T-cell (primary cell): Measurements from ENCODE around the gene NFKBIZ. TPM values are rescaled to one million over a fixed set of nuclear protein-coding genes. Genes with fewer than 3 reads are reported as not detected.

ENCODE experiments used
- ATAC-seq, 4 experiments: fragments of 200-7000 bp in 3 of 4; fragments of 150-1000 bp in 1 of 4; cut with Tn5 transposase; replicated peaks in 1 of 4; 1 replicate in 3 of 4; 2 replicates in 1 of 4; pipeline ENCODE4 v1.10.0; 2021; ENCODE audit warnings: moderate library complexity in 3 of 4, mild to moderate bottlenecking in 2 of 4, moderate number of reproducible peaks in 1 of 4
- CTCF ChIA-PET, 2 donors: fragments of 300-600 bp; sonication (Branson Sonifier 250); formaldehyde crosslinking; loops; one replicate each; lab custom pipeline; 2022; ENCODE audit warnings: antibody characterized with exemption in 2 of 2; lab: Charles Lee
- POLR2A ChIA-PET, 2 donors: fragments of 300-600 bp; sonication (Branson Sonifier 250); formaldehyde crosslinking; loops; one replicate each; lab custom pipeline; 2022; ENCODE audit warnings: antibody characterized with exemption in 2 of 2; lab: Charles Lee
- DNase-seq, 35 experiments: peaks; one replicate each; pipeline versions ENCODE4 v3.0.0 to v3.0.0-alpha.2; 2013 to 2023
- H3K27ac ChIP-seq: one replicate; pipeline ENCODE4 v1.5.1; 2013; ENCODE audit warnings: low read length
- H3K27me3 ChIP-seq, 2 experiments: replicated peaks in 1 of 2; 1 replicate in 1 of 2; 2 replicates in 1 of 2; pipeline versions ENCODE4 v1.6.1 to v1.7.0; 2013; ENCODE audit warnings: low read length in 1 of 2, mixed read lengths in 1 of 2; ENCODE audit not compliant: control insufficient read depth in 2 of 2, insufficient read depth in 2 of 2; ENCODE audit errors: extremely low read depth in 1 of 2
- H3K36me3 ChIP-seq, 2 donors: 1 replicate in 1 of 2; 2 replicates in 1 of 2; pipeline versions ENCODE4 v1.6.1 to v1.7.0; 2013; ENCODE audit warnings: low read length in 1 of 2; ENCODE audit not compliant: control insufficient read depth in 2 of 2, insufficient read depth in 1 of 2; ENCODE audit errors: extremely low read depth in 1 of 2
- H3K4me1 ChIP-seq, 2 experiments: 1 replicate in 1 of 2; 2 replicates in 1 of 2; pipeline versions ENCODE4 v1.6.1 to v1.7.0; 2013; ENCODE audit warnings: low read length in 2 of 2, mixed read lengths in 1 of 2; ENCODE audit not compliant: insufficient read depth in 2 of 2, control insufficient read depth in 1 of 2; ENCODE audit errors: extremely low read depth in 1 of 2
- H3K4me3 ChIP-seq, 2 donors: 1 replicate in 1 of 2; 2 replicates in 1 of 2; pipeline versions ENCODE4 v1.5.1 to v1.7.0; 2013; ENCODE audit warnings: mild to moderate bottlenecking in 2 of 2, low read length in 1 of 2, moderate library complexity in 1 of 2; ENCODE audit not compliant: control insufficient read depth in 1 of 2; ENCODE audit errors: extremely low read depth in 1 of 2
- H3K9me3 ChIP-seq: 2 replicates; pipeline ENCODE4 v1.7.0; 2013
- H3K27ac Mint-ChIP-seq, 2 donors: one replicate each; pipeline ENCODE4 v1.8.0; 2020 to 2021; ENCODE audit warnings: mild to moderate bottlenecking in 2 of 2, mixed read lengths in 2 of 2
- H3K27me3 Mint-ChIP-seq, 2 donors: one replicate each; pipeline ENCODE4 v1.8.0; 2021 to 2022; ENCODE audit warnings: mixed read lengths in 2 of 2
- H3K36me3 Mint-ChIP-seq: one replicate; pipeline ENCODE4 v1.8.0; 2021; ENCODE audit warnings: mixed read lengths
- H3K4me1 Mint-ChIP-seq, 3 donors: one replicate each; pipeline ENCODE4 v1.8.0; 2020 to 2022; ENCODE audit warnings: mixed read lengths in 3 of 3, mild to moderate bottlenecking in 1 of 3
- H3K4me3 Mint-ChIP-seq, 3 donors: one replicate each; pipeline ENCODE4 v1.8.0; 2020 to 2022; ENCODE audit warnings: mild to moderate bottlenecking in 3 of 3, mixed read lengths in 3 of 3, moderate library complexity in 3 of 3
- H3K9me3 Mint-ChIP-seq, 3 donors: one replicate each; pipeline ENCODE4 v1.8.0; 2020 to 2022; ENCODE audit warnings: mixed read lengths in 3 of 3
- WGBS: methylation state at CpG from one replicate; pipeline ENCODE4 v1.1.5; 2013; ENCODE audit warnings: missing lambda C conversion rate; ENCODE audit not compliant: insufficient coverage; 5-methylcytosine and 5-hydroxymethylcytosine counted together
- total RNA-seq, 35 experiments: library from RNA in 6 of 35; stranded (reverse) in 6 of 35; fragments of 120-200 nt in 1 of 35; gene quantifications; one replicate each; pipeline versions ENCODE4 v1.2.1 to v1.2.4 and lab custom pipeline; 2013 to 2026

Gene NFKBIZ
- total RNA-seq, 5 donors from 2014 or later (not counting 1 experiment from before 2014, with no cell fraction given) = 130 to 720 (median 132) TPM

DNA sequence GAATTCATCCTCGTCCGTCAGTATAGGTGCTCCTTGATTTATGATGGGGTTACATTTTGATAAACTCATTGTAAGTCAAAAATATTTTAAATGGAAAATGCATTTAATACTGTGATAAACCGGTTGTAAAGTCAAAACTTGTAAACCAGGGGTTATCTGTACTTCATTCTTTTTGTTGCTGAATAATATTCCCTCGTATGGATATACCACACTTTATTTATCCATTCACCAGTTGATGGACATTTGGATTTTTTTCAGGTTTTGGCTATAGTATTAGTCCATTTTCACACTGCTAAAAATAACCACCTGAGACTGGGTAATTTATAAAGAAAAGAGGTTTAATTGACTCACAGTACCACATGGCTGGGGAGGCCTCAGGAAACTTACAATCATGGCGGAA, 47.7 kb downstream of the NFKBIZ start:
- H3K4me3 ChIP-seq = no peak overlapping the region
- H3K4me1 Mint-ChIP-seq = peaks cover 2 to 9% (median 2%) of the 10 kb centered on the region in 3 donors
- no peaks in the 10 kb centered on the region for H3K36me3 ChIP-seq
- peaks cover 0 to 2% (median 0%) of the 10 kb centered on the region in 3 donors for H3K9me3 Mint-ChIP-seq
- WGBS = no CpG with 5 or more reads among the region's 5 CpGs
- H3K27me3 ChIP-seq = no peaks in the 10 kb centered on the region
- ATAC-seq (no peak), DNase-seq (no peak)
- H3K4me1 ChIP-seq = peaks cover 0 to 2% of the 10 kb centered on the region in 2 experiments
- H3K27ac Mint-ChIP-seq = no peak overlapping the region
- CTCF ChIA-PET = no interaction called here
- no peaks in the 10 kb centered on the region for H3K9me3 ChIP-seq
- H3K36me3 Mint-ChIP-seq = no peaks in the 10 kb centered on the region
- no peaks in the 10 kb centered on the region for H3K27me3 Mint-ChIP-seq
- POLR2A ChIA-PET = no interaction called here
- H3K4me3 Mint-ChIP-seq = no peak overlapping the region
- no peak overlapping the region for H3K27ac ChIP-seq

DNA sequence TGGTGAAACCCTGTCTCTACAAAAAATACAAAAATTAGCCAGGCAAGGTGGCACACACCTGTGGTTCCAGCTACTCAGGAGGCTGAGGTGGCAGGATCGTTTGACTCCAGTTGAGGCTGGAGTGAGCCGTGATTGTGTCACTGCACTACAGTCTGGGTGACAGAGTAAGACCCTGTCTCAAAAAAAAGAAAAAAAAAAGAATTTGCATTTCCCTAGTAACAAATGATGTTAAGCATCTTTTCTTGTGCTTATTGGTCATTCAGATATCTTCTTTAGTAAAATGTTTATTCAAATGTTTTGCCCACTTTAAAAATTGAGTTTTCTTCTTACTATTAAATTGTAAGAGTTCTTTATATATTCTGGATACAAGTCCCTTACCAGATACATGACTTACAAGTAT, 48.7 kb downstream of the NFKBIZ start:
- H3K27ac Mint-ChIP-seq = no peak overlapping the region
- 93% methylated on average over 2 of the region's 2 CpGs for WGBS
- H3K36me3 Mint-ChIP-seq = no peaks in the 10 kb centered on the region
- H3K36me3 ChIP-seq = no peaks in the 10 kb centered on the region
- H3K4me1 Mint-ChIP-seq = peaks cover 4 to 10% (median 6%) of the 10 kb centered on the region in 3 donors
- H3K27ac ChIP-seq = no peak overlapping the region
- DNase-seq (no peak), ATAC-seq (no peak)
- H3K27me3 Mint-ChIP-seq = no peaks in the 10 kb centered on the region
- CTCF ChIA-PET = no interaction called here
- H3K4me3 ChIP-seq = no peak overlapping the region
- peaks cover 0 to 2% of the 10 kb centered on the region in 2 experiments for H3K4me1 ChIP-seq
- no peaks in the 10 kb centered on the region for H3K27me3 ChIP-seq
- POLR2A ChIA-PET = no interaction called here
- H3K9me3 Mint-ChIP-seq = peaks cover 0 to 2% (median 0%) of the 10 kb centered on the region in 3 donors
- no peak overlapping the region for H3K4me3 Mint-ChIP-seq
- H3K9me3 ChIP-seq = no peaks in the 10 kb centered on the region

DNA sequence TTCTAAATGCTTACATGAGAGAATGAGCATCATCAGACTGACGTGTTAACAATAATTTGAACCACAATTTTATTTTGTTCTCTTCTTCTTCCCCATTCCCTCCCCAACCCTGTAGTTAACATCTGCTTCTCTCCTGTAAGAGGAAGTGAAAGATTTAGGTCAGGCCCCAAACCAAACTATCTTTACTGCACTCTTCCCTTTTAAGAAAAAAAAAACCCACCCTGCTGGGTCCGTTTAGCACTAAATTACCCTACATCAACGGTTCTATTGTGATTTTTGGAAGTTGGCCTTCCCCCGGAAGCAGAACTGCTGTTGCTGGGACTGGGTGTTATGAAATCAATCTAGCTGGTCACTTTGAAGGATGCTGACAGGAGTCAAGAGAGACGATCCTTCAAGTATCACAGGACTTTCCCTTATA, 49.4 kb downstream of the NFKBIZ start:
- Mint-ChIP-seq H3K4me3 (no peak overlapping the region), H3K27me3 (no peaks in the 10 kb centered on the region), H3K9me3 (peaks cover 0 to 2% (median 0%) of the 10 kb centered on the region in 3 donors), H3K36me3 (no peaks in the 10 kb centered on the region), H3K27ac (no peak overlapping the region), H3K4me1 (peaks cover 4 to 10% (median 6%) of the 10 kb centered on the region in 3 donors)
- H3K27me3 ChIP-seq = no peaks in the 10 kb centered on the region
- H3K36me3 ChIP-seq = no peaks in the 10 kb centered on the region
- no peaks in the 10 kb centered on the region for H3K9me3 ChIP-seq
- POLR2A ChIA-PET = no interaction called here
- CTCF ChIA-PET = no interaction called here
- ATAC-seq (no peak), DNase-seq (peak in 1 of 35 experiments; percentile 9)
- WGBS = no CpG with 5 or more reads among the region's 5 CpGs
- no peak overlapping the region for H3K4me3 ChIP-seq
- peaks cover 0 to 2% of the 10 kb centered on the region in 2 experiments for H3K4me1 ChIP-seq
- H3K27ac ChIP-seq = no peak overlapping the region

DNA sequence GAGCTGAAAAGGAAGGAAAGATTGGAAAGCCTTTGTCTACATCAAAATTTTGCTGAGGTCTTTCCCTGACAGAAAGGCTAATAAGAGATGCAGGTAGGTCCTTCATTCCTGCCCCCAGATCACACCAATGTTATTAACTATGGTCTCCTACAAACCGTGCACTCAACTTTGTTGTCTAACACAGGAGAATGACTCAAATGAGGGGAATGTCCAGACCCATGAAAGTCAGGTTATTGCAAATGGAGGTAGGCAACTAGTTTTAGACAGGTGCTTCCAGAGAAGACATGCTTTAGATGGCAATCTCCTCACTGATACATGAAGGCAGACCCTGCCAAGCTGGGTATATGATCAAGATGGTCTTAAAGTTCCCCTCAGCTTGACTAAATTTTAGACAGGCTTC, 51.0 kb downstream of the NFKBIZ start:
- Histone ChIP-seq H3K27me3 (no peaks in the 10 kb centered on the region), H3K9me3 (no peaks in the 10 kb centered on the region), H3K36me3 (no peaks in the 10 kb centered on the region), H3K27ac (no peak overlapping the region), H3K4me1 (peaks cover 0 to 2% of the 10 kb centered on the region in 2 experiments), H3K4me3 (no peak overlapping the region)
- H3K27me3 Mint-ChIP-seq = no peaks in the 10 kb centered on the region
- H3K4me3 Mint-ChIP-seq = no peak overlapping the region
- H3K4me1 Mint-ChIP-seq = peaks cover 4 to 10% (median 6%) of the 10 kb centered on the region in 3 donors
- H3K36me3 Mint-ChIP-seq = no peaks in the 10 kb centered on the region
- DNase-seq = no peak
- H3K9me3 Mint-ChIP-seq = no peaks in the 10 kb centered on the region
- no peak for ATAC-seq
- ChIA-PET CTCF (no interaction called here), POLR2A (interaction anchor here in 1 of 2 donors (0.5 kb wide), 1 partner anchor 35 kb away, joined by 4 read pairs; no protein-coding TSS in a partner anchor)
- H3K27ac Mint-ChIP-seq = no peak overlapping the region
- WGBS = no CpG with 5 or more reads among the region's 1 CpG

DNA sequence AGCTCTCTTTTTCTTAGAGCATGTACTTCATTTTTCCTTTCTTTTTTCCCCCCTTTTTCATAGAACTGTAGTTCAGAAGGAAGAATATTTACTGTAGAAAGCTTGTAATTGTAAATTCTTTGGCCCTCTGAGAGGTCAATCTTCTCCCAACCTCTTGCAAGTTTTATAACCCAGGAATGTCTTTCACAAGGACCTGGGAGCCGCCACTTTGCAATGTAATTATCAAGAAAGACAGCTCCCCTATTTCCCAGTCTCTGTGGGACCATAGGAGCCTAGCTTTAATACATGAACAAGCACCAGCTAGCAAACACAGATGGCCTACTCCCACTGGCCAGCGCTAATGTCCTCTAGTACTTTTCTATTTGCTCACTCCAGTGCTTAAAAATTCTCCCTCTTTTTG, 51.4 kb downstream of the NFKBIZ start:
- H3K36me3 Mint-ChIP-seq = no peaks in the 10 kb centered on the region
- 92% methylated on average over 1 of the region's 2 CpGs for WGBS
- Histone ChIP-seq H3K27me3 (no peaks in the 10 kb centered on the region), H3K27ac (no peak overlapping the region), H3K4me3 (no peak overlapping the region), H3K36me3 (no peaks in the 10 kb centered on the region), H3K4me1 (peaks cover 0 to 2% of the 10 kb centered on the region in 2 experiments), H3K9me3 (no peaks in the 10 kb centered on the region)
- ChIA-PET POLR2A (interaction anchor here in 1 of 2 donors (0.5 kb wide), 1 partner anchor 34 kb away, joined by 4 read pairs; no protein-coding TSS in a partner anchor), CTCF (no interaction called here)
- H3K4me3 Mint-ChIP-seq = no peak overlapping the region
- H3K27ac Mint-ChIP-seq = no peak overlapping the region
- H3K9me3 Mint-ChIP-seq = no peaks in the 10 kb centered on the region
- H3K4me1 Mint-ChIP-seq = peaks cover 4 to 10% (median 6%) of the 10 kb centered on the region in 3 donors
- ATAC-seq = no peak
- no peaks in the 10 kb centered on the region for H3K27me3 Mint-ChIP-seq
- no peak for DNase-seq

DNA sequence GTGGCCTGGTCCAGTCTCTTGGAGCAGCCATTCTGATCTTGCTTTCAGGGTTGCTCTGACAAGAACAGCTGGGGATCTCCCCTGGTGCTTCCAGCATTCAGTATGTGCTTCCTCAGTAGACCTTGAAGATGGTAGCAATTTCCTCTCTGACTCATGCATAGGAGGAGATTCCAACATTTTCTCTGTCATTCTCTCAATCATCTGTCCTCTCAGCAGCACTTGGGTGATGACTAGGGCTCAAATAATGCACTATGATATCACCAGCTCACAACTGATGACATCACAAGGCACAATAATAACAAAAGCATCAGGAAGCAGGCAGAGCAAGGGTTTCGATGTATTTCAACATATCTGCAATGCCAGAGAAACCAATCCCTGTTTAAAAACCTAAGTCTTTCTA, 52.7 kb downstream of the NFKBIZ start:
- ATAC-seq (peak in 2 of 4 experiments; percentile 43 to 49), DNase-seq (peak in 2 of 35 experiments; percentile 2 to 9)
- no peaks in the 10 kb centered on the region for H3K27me3 ChIP-seq
- CTCF ChIA-PET = no interaction called here
- H3K27ac Mint-ChIP-seq = no peak overlapping the region
- H3K4me1 Mint-ChIP-seq = peaks cover 4 to 10% (median 6%) of the 10 kb centered on the region in 3 donors
- H3K36me3 Mint-ChIP-seq = no peaks in the 10 kb centered on the region
- peaks cover 0 to 7% (median 6%) of the 10 kb centered on the region in 3 donors for H3K9me3 Mint-ChIP-seq
- no peak overlapping the region for H3K4me3 Mint-ChIP-seq
- H3K4me3 ChIP-seq = no peak overlapping the region
- H3K9me3 ChIP-seq = no peaks in the 10 kb centered on the region
- 100% methylated on average over 1 of the region's 1 CpG for WGBS
- peaks cover 0 to 2% of the 10 kb centered on the region in 2 experiments for H3K4me1 ChIP-seq
- no peaks in the 10 kb centered on the region for H3K36me3 ChIP-seq
- no peaks in the 10 kb centered on the region for H3K27me3 Mint-ChIP-seq
- H3K27ac ChIP-seq = no peak overlapping the region
- POLR2A ChIA-PET = interaction anchor here in 1 of 2 donors (0.6 to 0.7 kb wide), 2 partner anchors 72 to 119 kb away, joined by 3 to 4 read pairs; no protein-coding TSS in a partner anchor
